Activated T-cell treated with anti-CD3 and anti-CD28 coated beads, Interleukin-2, amount 50 U/mL, for 48 hours (primary cell): Measurements from ENCODE around the gene SDK2.

Source experiments
- DNase-seq, 2 experiments: peaks; one replicate each; pipeline ENCODE4 v3.0.0-alpha.2; 2020

SDK2 gene

DNA sequence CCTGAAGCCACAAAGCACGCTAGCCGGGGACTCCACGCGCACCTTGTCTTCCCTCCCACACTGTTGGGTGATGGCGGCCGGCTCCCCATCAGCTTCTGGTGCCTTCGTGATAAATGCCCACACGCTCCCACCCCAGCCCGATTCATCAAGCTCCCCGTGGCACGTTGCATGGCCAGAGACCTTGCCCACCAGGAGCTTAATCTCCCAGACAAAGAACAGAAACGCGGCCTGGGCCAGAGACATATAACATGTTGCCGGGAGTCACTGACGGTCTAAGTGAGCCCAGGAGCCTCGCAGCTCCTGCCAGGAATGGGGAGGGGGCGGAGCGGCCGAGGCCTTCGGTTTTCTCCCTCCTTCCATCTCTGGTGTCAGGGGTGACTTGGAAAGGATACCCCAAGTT is 93.1 kb downstream of the SDK2 start:
- no peak for DNase-seq

DNA sequence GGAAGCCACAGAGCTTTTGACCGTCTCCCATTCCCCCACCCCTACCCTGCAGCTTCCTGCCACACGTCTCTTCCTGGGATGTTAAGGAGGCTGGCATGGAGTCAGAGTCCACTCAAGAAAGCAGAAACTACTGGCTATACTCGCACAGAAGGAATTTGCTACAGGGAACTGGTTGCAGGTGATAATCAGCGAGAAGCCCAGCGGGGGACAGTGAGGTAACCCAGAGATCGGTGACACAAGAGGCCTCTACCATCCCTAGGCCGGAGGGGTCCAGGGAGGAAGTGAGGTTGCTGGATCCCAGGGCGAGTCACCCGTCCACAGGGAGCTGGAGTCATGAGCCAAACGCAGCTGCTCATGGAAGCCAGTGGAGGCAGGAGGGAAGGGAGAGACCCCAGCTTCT is 93.7 kb downstream of the SDK2 start:
- no peak for DNase-seq

DNA sequence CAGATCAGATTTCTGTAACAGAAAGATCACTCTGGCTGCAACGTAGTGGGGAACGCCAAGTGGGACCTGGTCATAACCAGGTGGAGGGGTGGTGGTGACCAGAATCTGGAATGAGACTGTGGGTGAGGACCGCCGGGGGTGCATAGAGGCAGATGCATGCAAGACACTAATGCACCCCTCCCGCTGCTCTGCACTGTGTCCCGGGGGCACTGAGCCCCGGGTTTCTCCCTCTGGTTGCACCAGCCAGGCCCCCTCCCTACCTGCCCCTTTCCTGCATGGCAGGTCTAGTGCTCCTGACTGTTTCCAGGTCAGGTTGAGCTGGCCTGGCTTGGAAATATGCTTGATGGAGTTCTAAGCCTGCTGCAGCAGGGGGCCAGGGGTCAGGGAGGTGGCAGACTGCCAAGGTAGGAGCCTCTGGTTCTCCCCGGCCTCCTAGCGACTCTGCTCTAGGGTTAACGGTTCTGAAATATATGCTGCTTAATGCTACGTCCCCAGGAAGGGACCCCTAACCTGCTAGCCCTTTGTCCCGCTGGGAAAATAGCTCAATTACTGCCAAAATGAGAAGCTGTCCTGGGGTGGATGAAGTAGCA is 94.3 kb downstream of the SDK2 start:
- DNase-seq: no peak

DNA sequence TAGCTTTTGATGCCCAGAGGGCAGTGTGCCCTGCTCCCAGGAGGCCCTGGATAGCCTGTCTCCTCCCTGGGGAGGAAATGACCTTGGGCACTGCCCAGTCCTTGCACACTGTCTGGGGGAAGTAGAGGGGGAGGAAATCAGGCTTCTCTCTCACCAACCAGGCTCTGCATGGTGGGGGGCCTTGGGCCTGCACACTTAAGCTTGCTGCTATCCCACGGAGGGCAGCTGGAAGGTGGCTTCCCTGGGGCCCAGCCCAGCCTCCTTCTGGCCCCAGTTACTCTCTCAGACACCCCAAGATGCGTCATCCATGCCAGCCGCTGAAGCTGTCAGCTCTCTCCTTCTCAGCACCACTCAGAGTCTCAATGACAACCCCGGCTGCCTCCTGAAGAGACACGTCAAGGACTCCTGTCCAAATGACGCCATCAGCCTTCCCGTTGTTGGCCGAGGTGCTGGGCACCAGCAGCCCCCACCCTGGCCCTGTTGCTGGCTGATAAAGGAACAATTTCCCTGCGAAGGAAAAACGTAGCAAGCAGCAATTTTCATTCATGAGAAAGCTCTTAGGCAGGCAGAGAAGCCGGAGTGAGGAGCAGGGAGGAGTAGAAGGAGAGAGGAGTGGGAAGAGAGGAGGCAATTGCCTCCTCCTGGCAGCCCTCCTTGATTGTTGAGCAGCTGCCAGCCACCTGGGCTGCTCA is 95.5 kb downstream of the SDK2 start:
- no peak for DNase-seq

DNA sequence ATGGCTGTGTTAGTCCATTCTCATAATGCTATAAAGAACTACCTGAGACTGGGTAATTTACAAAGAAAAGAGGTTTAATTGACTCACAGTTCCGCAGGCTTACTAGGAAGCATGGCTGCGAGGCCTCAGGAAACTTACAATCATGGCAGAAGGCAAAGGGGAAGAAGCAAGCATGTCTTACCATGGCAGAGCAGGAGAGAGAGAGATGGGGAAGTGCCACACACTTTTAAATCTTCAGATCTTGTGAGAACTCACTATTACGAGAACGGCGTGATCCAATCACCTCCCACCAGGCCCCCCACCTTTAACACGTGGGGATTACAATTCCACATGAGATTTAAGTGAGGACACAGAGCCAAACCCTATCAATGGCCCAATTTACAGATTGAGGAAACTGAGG is 96.5 kb downstream of the SDK2 start:
- no peak for DNase-seq

DNA sequence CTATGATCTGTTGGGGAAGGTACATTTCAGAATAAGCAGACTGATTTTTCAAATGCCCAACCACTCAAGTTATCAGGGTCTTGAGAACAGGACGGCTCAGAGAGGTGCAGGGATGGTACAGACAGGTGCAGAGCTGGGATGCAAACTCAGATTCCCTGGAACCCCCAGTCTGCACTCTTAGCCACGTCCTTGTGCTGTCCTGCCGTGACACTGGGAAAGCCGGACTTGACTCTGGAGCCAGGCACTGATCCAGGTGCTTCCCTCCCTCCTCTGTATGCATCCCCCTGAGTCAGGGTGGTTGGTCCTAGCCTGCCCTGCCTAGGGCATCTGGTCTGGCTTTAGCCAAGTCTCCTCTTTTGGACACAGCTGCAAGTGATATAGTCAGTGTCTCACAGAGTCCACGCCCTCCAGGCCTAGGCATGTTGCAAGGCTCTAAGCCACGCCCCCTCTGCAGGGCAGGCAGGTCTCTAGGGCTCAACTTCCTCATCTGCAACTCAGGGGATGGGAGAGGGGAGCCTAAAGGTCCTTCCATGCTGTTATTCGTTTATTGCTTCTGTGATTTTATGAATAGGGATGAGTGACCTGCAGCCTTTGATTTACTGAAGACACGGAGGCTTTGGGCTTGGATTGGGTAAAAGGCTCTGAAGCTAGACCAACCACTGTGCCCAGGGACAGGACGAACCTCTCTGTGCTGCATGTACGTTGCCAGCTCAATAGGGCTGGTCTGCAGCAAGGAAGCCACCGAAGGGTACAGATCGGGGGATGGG is 97.3 kb downstream of the SDK2 start:
- DNase-seq: peak; percentile 29 to 30

DNA sequence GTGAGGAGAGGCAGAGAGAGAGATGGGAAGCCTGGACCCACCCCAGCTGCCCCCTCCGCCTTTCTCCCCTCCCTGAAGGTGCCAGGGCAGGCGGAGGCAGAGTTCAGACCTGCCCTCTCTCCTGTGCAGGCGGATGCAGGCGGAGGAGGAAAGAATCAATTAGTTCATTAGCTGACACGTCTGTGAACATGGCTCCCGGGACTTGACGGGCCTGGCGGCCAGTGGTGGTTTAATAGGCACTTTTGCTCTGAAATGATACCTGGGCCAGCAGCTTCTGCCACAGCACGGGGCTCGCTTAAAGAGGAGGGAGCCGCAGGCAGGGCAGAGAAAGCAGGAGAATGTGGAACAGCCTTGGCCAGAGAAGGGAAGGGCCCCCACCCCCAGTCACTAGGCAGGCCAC is 98.1 kb downstream of the SDK2 start:
- DNase-seq: no peak

DNA sequence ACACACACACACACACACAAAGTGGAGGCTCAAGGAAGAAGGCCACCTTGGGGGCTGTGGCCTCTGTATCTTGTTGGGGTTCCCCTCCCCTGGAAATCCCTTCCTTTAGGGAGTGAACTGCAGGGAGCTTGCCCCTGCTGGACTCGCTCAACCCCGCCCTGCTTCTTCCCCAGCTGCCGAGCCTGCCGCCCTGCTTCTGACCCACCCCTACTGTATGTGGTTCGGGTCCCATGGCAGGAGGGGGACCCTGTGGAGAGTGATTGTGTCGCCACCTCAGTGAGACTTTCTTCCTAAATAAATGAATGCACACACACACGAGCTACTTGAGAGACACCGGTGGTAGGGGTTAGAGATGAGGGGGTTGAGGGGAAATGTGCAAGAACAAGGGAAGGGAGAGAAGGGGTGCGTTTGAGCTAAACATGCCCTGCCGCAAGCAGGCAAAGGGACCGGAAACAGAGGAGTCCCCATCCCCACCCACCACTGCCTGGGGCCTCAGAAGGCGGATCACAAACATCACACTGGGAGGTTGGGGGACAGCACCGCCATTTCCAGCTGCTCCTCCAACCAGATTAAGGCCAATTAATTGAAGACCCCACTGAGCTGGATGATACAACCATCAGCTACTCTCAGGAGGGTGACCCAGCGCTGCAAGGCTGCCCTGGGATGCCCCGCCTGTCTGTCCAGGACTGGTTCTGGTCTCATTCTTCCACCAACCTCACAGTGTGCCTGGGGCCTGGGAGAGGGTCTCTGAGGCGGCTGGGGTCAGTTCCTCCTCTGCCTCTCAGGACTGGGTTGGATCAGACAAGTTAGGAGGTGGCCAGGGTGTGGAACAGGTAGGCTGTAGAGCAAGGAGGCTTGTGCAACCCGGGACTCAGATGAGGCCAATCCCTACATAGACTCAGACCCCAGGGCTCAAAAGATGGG is 98.9 kb downstream of the SDK2 start:
- DNase-seq: no peak

DNA sequence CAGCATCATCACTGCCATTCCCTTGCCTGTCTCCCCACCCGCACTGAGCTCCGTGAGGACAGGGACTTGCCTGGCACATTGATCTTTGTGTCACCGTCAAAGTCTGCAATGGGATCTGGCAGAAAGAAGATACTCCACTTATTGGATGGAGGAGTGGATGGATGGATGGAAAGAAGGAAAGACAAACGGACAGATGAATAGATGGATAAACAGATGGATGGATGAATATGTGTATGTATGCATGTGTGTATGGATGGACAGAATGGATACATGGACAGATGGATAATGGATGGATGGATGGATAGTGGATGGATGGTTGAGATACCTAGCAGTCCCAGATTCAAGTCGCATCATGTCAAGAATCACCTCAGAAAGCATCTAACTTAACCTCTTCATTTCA is 99.9 kb downstream of the SDK2 start:
- DNase-seq: no peak

DNA sequence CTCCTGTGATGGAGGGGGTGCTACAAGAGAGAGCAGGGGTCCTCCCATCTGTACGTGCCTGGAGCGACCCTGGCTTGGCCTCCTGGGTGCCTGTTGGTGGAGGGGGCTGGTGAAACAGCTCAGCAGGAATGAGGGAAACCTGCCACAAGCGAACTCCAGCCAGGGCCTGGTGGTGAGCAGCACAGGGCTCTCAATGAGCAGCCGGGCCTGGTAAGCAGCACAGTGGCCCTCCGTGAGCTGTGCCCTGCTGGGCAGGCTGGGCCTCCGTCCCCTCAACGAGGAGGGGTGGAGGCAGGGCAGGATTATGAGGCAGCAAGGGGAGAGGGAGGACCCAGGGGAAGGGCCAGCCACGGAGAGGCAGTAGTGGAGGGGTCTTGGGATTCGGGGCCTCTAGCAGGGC is 101.9 kb downstream of the SDK2 start:
- no peak for DNase-seq

DNA sequence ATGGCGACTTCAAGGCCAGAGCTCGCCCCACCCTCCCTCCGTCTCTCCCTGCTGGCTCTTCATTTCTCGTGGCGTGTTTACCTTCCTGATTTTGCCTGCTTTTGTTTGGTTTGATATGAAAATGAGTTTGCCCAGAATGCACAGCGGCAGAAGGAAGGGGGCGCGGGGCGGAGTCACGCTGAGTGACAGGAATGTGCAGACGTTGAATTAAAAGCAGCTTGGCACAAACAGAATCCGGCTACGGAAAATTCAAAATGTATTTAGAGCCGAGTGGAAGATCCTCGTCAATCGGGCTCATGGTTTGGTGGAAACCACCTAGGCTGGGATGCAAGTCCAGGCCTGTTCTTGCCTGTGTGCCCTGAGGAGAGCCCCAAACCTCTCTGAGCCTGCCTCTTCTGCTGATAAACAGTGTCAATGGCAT is 102.7 kb downstream of the SDK2 start:
- no peak for DNase-seq

DNA sequence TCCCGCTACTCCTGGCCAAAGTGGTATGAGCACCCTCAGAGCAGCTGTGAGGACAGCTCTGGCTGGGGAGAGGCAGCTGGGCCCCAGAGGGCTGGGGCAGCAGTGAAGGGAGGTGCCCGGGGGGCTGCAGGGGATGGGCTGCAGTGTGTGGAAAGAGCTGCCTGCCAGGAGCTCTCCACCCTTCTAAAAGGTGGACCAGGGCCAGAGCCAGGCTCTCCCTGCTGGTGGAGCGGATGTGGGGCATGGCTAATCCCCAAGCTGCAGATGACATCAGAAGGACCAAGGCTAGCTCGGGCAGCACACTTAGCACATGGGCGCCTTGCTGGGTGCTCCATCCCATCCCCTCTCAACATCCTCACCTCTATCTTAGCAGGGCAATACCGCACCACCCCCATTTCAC is 103.1 kb downstream of the SDK2 start:
- no peak for DNase-seq

DNA sequence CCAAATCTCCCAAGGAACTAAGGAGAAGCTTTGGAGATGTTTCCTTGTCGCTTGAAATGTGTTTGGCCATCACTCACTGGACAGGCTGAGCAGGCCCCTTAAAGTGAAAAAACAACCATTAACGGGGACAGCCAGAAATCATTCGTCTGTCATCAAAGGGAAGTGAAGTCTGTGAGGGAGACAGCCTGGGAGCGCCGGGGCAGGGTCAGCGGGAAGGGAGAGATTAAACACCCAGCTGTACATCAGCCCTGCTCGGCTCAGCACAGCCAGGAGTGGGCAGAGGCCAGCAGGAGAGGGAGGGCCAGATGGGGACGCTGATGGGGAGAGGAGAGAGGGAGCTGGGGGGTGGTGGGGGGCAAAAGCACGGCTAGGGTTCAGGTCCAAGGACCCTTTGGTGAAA is 105.1 kb downstream of the SDK2 start:
- no peak for DNase-seq

DNA sequence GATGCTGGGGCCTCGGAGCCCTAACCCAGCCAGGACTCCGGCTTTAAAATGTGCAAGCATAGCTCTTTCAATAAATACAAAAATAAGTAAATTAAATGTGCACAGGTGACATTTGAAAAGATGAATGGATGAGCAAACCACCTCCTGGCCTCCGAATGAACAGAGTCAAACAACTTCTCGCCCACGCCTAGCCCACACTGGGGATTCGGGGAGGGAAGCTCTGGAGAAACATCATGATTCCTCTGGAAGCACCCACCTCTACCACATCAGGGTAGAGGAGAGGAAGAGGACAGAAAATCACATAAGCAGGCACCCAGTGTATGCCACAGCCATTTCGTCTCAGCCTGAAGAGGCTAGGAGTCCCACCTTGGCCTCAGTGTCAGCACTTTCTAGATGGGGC is 105.8 kb downstream of the SDK2 start:
- DNase-seq: no peak

DNA sequence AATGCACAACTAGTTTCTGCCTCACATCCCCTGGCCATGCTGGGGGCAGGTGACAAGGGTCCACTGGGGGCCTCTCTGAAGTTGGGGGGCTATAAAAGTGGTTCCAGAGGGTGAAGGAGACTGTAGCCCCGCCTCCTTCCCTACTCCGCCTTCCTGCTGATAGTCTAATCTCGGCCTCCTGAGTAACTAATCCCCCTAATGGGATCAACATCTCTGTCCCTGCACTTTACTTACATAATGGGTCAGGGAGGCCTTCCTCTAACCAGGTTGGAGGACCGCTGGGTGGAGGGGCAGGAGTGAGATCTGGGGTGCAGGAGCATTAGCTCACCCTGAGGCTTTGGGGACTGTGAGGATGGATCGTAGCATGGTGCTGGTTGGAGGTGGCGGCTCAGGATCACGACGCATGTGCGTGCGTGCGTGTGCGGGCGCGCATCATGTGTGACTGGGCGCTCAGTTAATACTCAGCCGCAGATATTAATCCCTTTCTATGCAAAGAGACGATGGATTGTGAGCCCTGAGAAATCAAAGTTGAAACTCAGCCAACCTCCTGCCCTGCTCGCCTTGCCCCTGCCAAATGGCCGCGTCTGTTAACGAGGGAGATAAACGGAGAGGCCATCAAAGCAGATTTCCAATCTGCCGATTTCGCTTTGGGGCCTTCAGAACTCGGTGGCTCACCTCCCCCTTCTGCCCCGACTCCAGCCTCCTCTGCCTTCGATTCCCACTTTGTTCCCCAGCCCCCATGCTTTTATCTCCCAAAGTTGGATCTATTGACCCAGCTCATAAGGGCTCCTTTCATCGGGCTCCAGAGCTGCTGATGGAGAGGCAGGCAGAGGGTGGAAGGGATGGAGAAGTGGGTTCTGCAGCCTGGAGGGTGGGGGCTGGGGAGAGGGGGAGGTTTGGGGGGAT is 107.3 kb downstream of the SDK2 start:
- no peak for DNase-seq

DNA sequence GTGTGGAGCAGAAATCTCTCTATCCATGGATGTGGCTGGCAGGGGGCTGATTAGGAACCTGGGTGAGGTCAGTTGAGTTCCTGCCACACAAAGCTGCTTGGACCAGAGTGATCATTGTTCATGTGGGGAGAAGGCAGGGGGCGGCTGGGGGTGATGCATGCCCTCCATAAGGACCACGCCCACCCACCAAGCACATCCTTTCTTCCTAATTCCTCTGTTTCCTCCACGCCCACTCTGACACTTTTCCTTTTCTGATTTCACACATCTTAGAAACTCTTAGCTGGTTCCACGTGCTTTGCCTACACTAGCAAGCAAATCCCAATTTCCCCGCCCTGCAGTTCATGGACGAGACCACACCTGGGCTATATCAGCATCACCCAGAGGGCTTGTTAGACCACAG is 108.5 kb downstream of the SDK2 start:
- no peak for DNase-seq

DNA sequence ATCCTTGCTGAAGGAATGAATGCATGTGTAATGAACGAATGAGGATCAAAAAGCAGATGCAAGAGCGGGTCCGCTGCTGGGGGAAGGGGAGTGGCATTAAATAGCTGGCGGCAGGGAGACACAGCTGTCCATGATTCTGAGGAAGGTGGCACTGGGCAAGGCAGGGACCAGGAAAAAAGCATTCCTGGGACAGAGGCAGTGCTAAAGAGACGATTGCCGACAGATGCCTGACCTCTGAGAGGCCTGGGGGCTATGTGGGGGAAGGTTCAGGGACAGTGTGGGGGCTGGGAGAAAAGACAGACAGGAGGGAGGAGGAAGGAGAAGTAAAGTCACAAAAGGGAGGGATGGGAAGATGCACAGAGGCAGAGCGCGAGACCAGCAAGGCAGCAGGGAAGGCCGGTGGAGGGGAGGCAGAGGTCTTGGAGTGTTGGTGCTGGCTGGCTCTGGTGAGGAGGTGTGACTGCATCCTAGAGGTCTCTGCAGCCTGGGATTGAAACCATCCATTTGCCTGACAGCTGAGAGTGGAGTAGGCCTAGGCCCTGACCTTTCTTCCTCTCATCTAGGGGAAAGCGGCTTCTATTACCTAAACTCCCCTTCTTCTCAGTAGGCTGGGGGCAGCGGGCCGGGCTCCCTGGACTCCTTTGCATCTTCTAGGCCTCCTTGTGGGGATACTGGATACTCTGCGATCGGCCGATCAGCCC is 109.9 kb downstream of the SDK2 start:
- no peak for DNase-seq

DNA sequence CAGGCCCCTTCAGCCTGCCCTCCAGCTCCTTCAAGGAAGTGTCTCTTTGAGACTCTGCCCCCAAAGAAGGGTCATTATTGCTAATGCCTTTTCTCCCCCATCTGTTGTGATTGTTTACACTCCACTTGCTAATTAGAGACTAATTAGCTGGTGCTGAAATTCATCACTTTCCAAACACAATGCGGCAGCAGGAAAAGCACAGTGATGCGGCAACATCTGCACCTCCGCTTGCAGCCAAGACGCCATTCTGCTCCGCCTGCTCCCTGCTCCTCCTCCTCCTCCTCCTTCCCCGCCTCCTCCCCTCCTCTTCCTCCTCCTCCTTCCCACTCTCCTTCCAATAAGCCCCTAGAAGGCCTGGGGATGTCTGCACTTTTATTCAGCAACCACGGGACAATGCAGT is 110.5 kb downstream of the SDK2 start:
- no peak for DNase-seq

DNA sequence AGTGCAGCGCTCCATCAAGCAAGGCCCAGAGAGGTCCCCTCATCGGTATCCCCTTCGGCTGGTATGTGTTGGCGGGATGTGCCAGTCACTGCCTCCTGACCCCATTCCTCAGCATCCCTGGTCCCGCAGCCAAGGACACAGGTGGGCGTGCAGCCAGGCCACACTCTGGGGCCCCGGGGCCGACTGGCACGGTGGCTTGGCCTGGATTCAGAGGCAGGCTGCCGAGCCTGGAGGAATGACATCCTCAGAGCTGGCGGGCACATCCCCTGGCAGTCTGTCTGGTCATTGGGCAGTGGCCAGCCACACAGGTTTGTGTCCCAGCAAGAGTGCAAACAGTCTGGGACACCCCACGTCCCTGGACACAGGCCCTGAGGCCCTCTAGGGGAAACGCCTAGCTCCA is 111.1 kb downstream of the SDK2 start:
- DNase-seq: no peak

DNA sequence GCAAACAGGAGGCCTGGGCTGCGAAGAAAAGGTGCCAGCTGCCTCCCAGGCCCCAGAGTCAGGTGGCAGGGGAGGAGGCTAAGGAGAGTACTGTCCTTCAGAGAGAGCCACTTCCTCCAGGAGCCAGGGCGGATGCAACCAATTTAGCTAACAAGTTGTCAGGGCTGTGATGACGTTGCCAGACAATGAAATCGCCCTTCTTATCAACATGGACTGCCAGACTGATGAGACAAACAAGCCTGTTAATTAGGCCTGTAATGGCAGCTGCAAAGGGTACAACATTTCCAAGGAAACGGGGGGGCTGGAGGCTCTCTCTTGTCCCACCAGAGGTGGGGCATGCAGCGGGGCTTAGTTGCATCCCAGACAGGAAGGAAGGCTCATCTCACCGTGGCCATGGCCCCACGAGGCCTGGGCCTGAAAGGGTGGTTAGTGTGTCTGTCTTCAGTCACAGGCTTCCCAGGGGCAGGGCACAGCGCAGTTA is 111.8 kb downstream of the SDK2 start:
- DNase-seq: no peak

DNA sequence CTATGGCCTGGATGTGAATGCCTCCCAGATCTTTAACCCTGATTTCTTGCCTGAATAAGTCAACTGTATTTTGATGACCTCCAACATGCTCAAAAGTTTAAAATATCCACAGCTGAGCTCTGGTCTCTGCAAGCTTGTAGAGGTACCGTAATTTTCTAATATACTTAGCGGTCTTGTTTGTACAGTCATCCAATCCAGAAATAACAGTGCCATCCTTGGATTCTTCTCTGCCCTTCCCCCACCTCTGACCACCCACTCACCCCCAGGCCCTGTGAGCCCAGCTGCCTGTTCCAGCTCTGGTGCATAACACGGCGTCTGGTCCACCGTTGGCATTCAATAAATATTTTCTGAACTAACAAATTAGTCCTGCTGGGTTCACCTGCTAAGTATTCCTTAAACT is 113.1 kb downstream of the SDK2 start:
- no peak for DNase-seq
